IMR-90 (cell line): ENCODE measurements around the gene RBBP8NL. TPM values are rescaled to one million over a fixed set of nuclear protein-coding genes. Genes with fewer than 3 reads are reported as not detected.

Experiments
- MXI1 ChIP-seq: IDR thresholded peaks from 2 replicates; pipeline ENCODE4 v1.6.1; 2012; ENCODE audit warnings: low read depth, mild to moderate bottlenecking, low read length, moderate library complexity, borderline replicate concordance
- RFX5 ChIP-seq: IDR thresholded peaks from 2 replicates; pipeline ENCODE4 v1.8.0; 2012; ENCODE audit warnings: low read depth, mild to moderate bottlenecking, low read length, moderate library complexity
- polyA plus RNA-seq, 3 experiments: library from polyadenylated mRNA; depleted of rRNA; stranded (reverse); fragments of >200 nt; gene quantifications; 2 replicates each; pipeline ENCODE4 v1.2.3, GENCODE V29; 2012; ENCODE audit warnings: low replicate concordance in 1 of 3
- total RNA-seq: library from RNA; depleted of rRNA; stranded (reverse); fragments of >200 nt; gene quantifications from 2 replicates; pipeline ENCODE4 v1.2.3, GENCODE V29; 2012; rRNA removed

Gene RBBP8NL
- total and polyA plus RNA-seq, 2 of the 4 experiments (the other 2 are of a cell fraction): not detected

GRCh38 chr20:62360854-62361798 is 66.2 kb downstream of the RBBP8NL start (continued):
- TF ChIP-seq MXI1 (no peak), RFX5 (no peak)

Other genes with a start within 250 kb of the RBBP8NL start
- 11.5 and 12.2 TPM in 2 replicates for gene MTG2, start 244.5 kb downstream of the RBBP8NL start, total RNA-seq
- 23.9 and 25.2 TPM in 2 replicates for gene MTG2, start 244.5 kb downstream of the RBBP8NL start, polyA plus RNA-seq (2012; rRNA removed)
- not detected in 2 replicates for gene HRH3, start 207.3 kb downstream of the RBBP8NL start, total RNA-seq
- gene HRH3, start 207.3 kb downstream of the RBBP8NL start, polyA plus RNA-seq (2012; rRNA removed): not detected in 2 replicates
- gene OSBPL2, start 189.0 kb downstream of the RBBP8NL start, total RNA-seq: 27.6 and 28.6 TPM in 2 replicates
- gene OSBPL2, start 189.0 kb downstream of the RBBP8NL start, polyA plus RNA-seq (2012; rRNA removed): 17.7 and 19.3 TPM in 2 replicates
- gene ADRM1, start 124.5 kb downstream of the RBBP8NL start, total RNA-seq: 96.9 and 103 TPM in 2 replicates
- gene ADRM1, start 124.5 kb downstream of the RBBP8NL start, polyA plus RNA-seq (2012; rRNA removed): 149 and 188 TPM in 2 replicates
- gene LAMA5, start 60.2 kb downstream of the RBBP8NL start, total RNA-seq: 0.56 and 0.90 TPM in 2 replicates
- 7.3 and 11.4 TPM in 2 replicates for gene LAMA5, start 60.2 kb downstream of the RBBP8NL start, polyA plus RNA-seq (2012; rRNA removed)
- gene RPS21, start 40.4 kb downstream of the RBBP8NL start, total RNA-seq: 2,710 and 3,846 TPM in 2 replicates
- gene RPS21, start 40.4 kb downstream of the RBBP8NL start, polyA plus RNA-seq (2012; rRNA removed): 4,298 and 4,766 TPM in 2 replicates
- gene CABLES2, start 20.3 kb downstream of the RBBP8NL start, total RNA-seq: 1.1 and 1.4 TPM in 2 replicates
- 5.1 TPM in 2 replicates for gene CABLES2, start 20.3 kb downstream of the RBBP8NL start, polyA plus RNA-seq (2012; rRNA removed)
- not detected in 2 replicates for gene GATA5, start 48.5 kb upstream of the RBBP8NL start, total RNA-seq
- gene GATA5, start 48.5 kb upstream of the RBBP8NL start, polyA plus RNA-seq (2012; rRNA removed): not detected in 2 replicates
- gene SLCO4A1, start 215.0 kb upstream of the RBBP8NL start, total RNA-seq: 0.56 and 0.72 TPM in 2 replicates
- gene SLCO4A1, start 215.0 kb upstream of the RBBP8NL start, polyA plus RNA-seq (2012; rRNA removed): 1.1 and 1.5 TPM in 2 replicates